GM12891 (cell line): ENCODE measurements around the gene ING5.
"Not testable (repeated sequence)": the region's sequence is repeated elsewhere in the genome, so short reads cannot be mapped to it uniquely, and the experiment has no call there.

Experiments used
- DNase-seq: peaks from one replicate; pipeline ENCODE4 v3.0.0; 2011; ENCODE audit warnings: low spot score; ENCODE audit not compliant: insufficient read length
- FAIRE-seq: peaks from 2 replicates; lab custom pipeline; 2011; peaks lifted over from hg19 to GRCh38; lab: Jason Lieb, UNC
- PAX5 ChIP-seq: IDR thresholded peaks from 2 replicates; pipeline ENCODE4 v1.6.1; 2011; ENCODE audit warnings: low read length, moderate library complexity, mild to moderate bottlenecking; ENCODE audit not compliant: insufficient read depth, severe bottlenecking
- POLR2A ChIP-seq: IDR thresholded peaks from 2 replicates; pipeline ENCODE4 v1.6.1; 2011; ENCODE audit warnings: low read depth, low read length, control low read depth
- POLR2AphosphoS5 ChIP-seq: IDR thresholded peaks from 2 replicates; pipeline ENCODE4 v1.6.1; 2011; ENCODE audit warnings: low read depth, low read length, control low read depth
- POU2F2 ChIP-seq: IDR thresholded peaks from 2 replicates; pipeline ENCODE4 v1.6.1; 2011; ENCODE audit warnings: low read depth, mild to moderate bottlenecking, control low read depth, low read length, moderate library complexity
- SPI1 ChIP-seq: IDR thresholded peaks from 2 replicates; pipeline ENCODE4 v1.6.1; 2011; ENCODE audit warnings: low read depth, low read length, control low read depth
- TAF1 ChIP-seq: IDR thresholded peaks from 2 replicates; pipeline ENCODE4 v1.6.1; 2011; ENCODE audit warnings: low read depth, low read length, control low read depth

ING5 gene

DNA sequence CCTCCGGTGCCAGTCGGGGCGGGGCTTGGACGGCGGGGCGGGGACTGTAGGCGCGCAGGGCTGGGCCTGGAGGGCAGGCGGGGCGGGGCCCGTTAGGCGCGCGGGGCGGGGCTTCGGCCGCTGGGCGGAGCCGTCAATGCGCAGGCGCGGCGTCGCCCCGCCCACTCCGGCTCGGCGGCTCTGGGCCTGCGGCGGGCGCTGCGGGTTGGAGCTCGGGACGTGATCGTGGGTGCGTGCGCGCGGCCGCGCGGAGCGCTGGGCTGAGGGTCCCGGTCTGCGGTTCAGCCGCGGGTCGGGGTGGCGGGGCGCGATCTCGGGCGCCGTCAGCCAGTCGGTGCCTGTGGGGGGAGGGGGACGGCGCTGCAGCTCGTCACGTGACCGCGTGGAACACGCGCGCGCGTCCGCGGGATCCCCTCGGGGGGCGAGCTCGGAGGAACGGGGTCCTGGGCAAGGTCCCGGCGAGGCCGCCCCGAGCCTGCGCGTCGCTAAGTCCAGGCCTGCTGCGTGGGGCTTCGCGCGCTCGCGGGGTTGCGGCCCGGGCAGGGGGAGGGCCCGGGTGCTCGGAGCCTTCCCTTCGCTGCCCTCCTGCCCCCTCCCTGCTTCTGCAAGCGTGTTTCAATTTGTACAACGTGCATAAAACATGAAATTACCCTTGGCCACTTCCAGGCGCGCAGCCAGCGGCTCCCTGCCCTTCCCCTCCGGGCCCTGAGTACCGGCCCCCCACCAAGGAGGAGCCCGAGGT is 32.8 kb downstream of the ING5 start, which contains the start of gene D2HGDH:
Gene D2HGDH (plus strand): TSS at position 164 of the 742 bp plus-strand sequence. CDS start 595 bp downstream, outside the sequence.
- peak; percentile 98 for FAIRE-seq
- TF ChIP-seq POLR2A (peak; percentile 67), POU2F2 (no peak), TAF1 (peak; percentile 48), POLR2AphosphoS5 (peak; percentile 63; the same call in 1 of the 2 replicates), PAX5 (no peak)
- peak; percentile 88 for DNase-seq

DNA sequence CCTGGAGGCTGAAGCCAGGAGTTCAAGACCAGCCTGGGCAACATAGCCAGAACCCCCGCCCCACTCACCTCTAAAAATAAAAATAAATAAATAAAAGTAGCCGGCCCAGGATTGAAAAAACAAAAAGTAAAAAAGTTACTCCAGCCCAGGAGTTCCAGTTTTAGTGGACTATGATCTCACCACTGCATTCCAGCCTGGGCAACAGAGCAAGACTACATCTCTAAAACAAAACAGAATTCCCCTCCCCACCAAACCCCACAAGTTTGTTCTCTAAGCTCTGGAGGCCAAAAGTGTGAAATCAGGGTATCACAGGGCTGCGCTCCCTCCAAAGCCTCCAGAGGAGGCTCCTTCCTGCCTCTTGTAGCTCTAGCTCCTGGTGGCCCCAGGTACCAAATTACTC is 34.3 kb downstream of the ING5 start:
- TF ChIP-seq POLR2AphosphoS5 (no peak), POLR2A (no peak), PAX5 (no peak), TAF1 (no peak), SPI1 (no peak), POU2F2 (no peak)
- FAIRE-seq: no peak

DNA sequence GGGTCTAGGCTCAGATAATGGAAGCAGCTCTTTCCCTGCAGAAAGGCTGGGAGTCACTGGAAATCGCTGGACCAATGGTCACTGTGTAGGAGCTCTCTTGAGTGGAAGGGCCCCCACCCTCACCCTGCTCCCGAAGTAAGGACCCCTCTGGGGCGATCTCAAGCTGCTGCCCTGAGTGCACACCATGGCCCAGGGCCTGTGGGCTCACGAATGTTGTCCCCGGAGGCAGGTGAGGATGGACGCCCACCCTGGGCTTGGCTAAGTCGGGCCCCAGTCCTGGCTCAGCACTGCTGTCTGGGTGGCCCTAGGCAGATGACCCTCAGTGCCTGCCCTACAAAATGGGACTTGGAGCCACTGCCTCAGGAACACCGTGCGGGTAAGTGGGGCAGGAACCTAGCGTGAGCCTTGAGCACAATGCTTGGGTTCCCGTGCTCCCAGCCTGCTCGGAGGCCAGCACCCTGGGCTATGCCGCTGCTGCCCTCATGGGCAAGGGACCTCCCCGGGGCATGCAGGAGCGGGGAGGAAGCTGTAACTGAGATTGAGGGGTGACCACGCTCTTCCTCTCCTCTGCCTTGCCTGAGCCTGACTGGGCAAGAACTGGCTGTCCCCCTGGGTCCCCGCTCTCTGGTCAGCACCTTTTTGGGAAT is 36.3 kb downstream of the ING5 start:
- TF ChIP-seq PAX5: no peak
- no peak for TF ChIP-seq TAF1
- TF ChIP-seq POU2F2: no peak
- no peak for TF ChIP-seq POLR2A
- no peak for TF ChIP-seq POLR2AphosphoS5
- no peak for TF ChIP-seq SPI1
- FAIRE-seq (no peak), DNase-seq (no peak)

More for the DNA sequence above, 34.3 kb downstream of the ING5 start:
- DNase-seq: no peak

DNA sequence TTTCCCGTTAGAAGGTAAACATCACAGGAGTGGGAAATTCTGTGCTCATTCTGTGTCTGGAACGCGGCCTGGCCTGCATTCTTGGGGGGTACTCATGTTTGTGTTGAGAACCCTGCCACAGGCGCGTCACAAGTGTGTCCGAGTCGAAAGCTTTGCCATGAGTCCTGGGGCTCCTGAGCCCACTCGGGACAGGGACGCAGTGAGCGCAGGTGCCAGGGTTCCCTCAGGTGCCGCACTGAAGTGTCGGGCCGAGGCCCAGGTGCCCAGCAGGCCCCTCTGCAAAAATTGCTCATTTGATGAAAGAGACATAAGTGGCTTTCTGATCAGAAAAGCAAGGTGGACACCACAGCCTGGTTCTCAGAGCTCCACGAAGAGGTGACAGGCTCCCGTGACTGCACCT is 37.3 kb downstream of the ING5 start:
- TF ChIP-seq SPI1 (no peak), PAX5 (no peak), POU2F2 (no peak), TAF1 (no peak), POLR2A (no peak), POLR2AphosphoS5 (no peak)
- DNase-seq: no peak
- FAIRE-seq: no peak

DNA sequence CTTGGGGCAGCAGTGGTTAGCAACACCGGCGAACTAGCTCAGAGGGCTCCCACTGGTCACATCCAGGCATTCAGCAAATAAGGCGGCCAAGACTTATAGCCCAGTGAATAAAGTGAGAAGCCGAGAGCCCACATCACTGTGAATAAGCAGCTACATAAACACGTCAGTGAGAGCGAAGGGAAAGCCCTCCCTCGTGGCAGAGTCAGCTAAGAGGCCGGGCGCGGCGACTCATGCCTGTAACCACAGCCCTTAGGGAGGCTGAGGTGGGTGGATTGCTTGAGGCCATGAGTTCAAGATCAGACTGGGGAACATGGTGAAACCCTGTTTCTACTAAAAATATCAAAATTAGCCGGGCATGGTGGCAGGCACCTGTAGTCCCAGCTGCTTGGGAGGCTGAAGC is 37.8 kb downstream of the ING5 start:
- FAIRE-seq: peak; percentile 28
- TF ChIP-seq TAF1: no peak
- TF ChIP-seq POLR2AphosphoS5: no peak
- no peak for TF ChIP-seq POLR2A
- no peak; the same call in 1 of the 2 replicates for TF ChIP-seq POU2F2
- TF ChIP-seq SPI1: no peak
- no peak for TF ChIP-seq PAX5

DNA sequence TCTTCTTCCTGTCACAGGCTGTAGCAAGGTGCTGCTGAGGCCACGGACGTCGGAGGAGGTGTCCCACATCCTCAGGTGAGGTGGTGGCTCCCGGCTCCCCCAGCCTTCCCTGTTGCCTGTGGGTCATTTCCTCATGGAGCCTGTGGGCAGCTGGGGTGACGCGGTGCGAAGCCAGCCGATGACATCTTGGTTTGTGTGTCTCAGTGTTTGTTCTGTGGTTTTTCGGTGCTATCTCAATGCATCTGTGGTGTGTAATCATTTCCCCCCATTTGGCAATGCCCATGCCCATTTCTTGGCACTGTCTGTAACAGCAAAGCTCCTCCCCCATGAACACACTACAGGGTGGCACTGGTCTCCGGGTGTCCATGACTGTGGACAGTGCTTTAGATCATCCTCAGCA is 39.2 kb downstream of the ING5 start:
- FAIRE-seq: no peak
- no peak for DNase-seq
- TF ChIP-seq TAF1 (no peak), PAX5 (no peak), POLR2AphosphoS5 (no peak), POU2F2 (no peak), POLR2A (no peak), SPI1 (no peak)

More for the DNA sequence above, 37.8 kb downstream of the ING5 start:
- DNase-seq: no peak

DNA sequence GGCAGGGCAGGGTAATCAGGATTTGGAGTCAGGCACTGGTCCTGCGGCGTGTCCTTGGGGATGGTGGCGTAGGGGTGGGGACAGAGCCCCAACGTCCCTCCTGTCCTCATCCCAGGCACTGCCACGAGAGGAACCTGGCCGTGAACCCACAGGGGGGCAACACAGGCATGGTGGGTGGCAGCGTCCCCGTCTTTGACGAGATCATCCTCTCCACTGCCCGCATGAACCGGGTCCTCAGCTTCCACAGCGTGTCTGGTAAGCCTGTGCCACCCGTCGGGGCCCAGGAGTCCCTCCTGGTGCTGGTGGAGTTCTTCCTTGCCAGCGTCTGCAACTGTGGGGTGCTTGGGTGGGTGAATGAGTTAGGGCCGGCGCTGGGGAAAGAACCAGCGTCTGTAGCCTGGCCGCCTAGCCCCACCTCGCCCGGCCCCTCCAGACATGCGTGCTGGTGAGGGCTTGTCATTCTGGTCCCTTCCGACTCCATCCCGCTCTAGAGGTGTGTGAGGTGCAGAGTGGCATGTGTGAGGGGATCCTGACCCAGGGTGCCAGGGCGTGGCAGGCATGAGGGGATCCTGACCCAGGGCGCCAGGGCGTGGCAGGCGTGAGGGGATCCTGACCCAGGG is 40.6 kb downstream of the ING5 start:
- TF ChIP-seq POLR2AphosphoS5 (no peak), POLR2A (no peak), PAX5 (no peak), TAF1 (no peak), SPI1 (no peak), POU2F2 (no peak)
- DNase-seq: no peak
- no peak for FAIRE-seq

DNA sequence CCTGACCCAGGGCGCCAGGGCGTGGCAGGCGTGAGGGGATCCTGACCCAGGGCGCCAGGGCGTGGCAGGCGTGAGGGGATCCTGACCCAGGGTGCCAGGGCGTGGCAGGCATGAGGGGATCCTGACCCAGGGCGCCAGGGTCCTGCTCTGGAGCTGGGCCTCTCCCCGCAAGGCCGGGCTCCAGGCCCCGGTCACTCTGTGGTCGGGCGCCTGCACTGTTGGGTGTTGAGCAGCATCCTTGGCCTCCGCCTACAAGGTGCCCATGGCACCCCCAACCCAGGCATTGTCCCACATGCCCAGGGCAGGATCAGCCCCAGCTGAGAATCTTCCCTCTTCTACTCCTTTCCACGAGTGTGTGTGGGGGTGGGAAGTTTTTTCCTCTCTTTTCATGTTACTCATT is 41.2 kb downstream of the ING5 start:
- not testable (repeated sequence) for FAIRE-seq, DNase-seq

DNA sequence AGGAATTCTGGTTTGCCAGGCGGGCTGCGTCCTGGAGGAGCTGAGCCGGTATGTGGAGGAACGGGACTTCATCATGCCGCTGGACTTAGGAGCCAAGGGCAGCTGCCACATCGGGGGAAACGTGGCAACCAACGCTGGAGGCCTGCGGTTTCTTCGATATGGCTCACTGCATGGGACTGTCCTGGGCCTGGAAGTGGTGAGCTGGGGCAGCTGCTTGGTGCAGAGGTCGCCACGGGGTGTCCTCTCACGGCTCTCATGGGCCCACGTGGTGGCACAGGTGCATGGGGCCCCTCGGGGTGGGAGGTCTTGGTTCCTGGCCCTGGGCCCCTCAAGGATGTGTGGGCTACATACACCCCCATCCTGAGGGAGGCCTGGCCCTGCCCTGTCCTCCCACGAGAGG is 41.8 kb downstream of the ING5 start:
- no peak for TF ChIP-seq POU2F2
- no peak for FAIRE-seq

More for the DNA sequence above, 41.8 kb downstream of the ING5 start:
- DNase-seq: no peak
